ENCODE data around the gene ING4.

ING4 gene

DNA sequence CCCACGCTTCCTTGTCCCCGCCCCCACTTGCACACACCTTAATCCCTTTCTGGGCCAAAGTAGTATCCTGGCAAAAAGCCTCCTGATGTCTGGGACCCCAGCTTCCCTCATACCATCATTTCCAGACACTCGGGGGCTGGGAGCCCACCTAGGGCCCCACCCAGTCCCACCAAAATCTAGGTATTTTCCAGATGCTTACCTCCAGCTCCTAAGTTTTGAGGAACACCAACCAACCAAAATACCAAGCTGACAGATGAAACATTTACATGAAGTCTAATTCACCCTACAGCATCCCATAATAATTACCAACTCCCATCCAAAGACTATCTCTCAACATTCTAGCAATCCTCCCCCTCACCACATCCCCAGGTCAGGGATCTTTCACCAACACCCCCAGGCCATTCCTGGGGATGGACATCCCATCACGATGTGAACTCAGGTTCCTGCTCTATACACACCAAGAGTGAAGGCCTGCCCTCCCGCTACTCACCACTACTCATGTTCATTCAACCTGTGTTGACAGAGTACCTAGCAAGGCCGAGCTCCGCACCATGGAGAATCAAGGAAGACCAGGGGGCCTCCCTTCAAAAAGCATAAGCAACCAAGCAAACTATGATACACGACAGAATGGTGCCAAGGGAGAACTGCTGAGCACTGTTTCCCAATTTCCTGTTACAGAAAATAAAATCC, 54.2 kb downstream of the ING4 start:
- in situ Hi-C loops (cut with MboI; ENCODE audit: low sequenced_read_pairs), result no loop called here

- in situ Hi-C loops (cut with MboI; ENCODE audit: low sequenced_read_pairs), result no loop called here
Measured at GRCh38 chr12:6607751-6608591, 54.9 kb downstream of the ING4 start.

DNA sequence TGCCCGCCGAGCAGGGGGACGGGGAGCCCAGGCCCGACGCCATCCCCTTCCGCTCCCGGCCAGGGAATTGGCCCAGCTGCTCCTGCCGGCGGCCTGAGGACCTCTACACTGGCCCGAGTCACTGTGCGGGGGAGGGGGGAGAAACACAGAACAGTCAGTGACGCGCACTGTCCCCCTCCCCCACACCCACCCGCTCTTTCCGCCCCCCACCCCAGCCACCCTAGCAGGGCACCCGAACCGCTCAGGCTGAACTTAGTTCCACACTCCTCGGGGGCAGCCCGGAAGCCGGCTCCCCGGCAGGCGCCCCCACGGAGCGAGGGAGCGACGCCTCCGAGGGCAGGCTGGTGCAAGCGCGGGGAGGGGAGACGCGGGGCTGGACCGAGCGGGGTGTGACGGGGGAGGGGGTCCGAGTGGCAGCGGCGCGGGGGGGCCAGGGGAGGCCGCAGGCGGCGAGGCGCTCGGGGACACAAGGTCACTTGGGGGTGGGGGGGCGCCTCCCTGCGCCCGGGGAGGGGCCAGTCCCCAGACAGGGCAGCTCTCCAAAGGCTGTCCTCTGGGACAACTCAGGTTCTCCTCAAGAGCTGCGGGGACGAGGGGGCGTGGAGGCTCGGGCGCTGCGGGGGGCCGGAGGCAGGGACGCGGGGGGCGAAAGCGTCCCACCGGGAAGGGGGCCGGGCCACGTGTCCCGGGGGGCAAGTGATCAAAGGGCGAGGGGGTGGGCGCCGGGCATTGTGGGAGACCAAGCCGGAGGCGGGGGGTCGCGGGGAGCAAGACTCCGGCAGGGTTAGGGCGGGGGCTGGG, 56.4 kb downstream of the ING4 start:
- in situ Hi-C loops (cut with MboI; ENCODE audit: low sequenced_read_pairs), result no loop called here

- in situ Hi-C loops (cut with MboI; ENCODE audit: low sequenced_read_pairs), result no loop called here
Measured at GRCh38 chr12:6605421-6606330, 57.2 kb downstream of the ING4 start.

GRCh38 chr12:6604259-6605029, 58.5 kb downstream of the ING4 start:
- in situ Hi-C loops (cut with MboI; ENCODE audit: low sequenced_read_pairs), result no loop called here

GRCh38 chr12:6603095-6603567, 59.8 kb downstream of the ING4 start:
- in situ Hi-C loops (cut with MboI; ENCODE audit: low sequenced_read_pairs), result no loop called here

DNA sequence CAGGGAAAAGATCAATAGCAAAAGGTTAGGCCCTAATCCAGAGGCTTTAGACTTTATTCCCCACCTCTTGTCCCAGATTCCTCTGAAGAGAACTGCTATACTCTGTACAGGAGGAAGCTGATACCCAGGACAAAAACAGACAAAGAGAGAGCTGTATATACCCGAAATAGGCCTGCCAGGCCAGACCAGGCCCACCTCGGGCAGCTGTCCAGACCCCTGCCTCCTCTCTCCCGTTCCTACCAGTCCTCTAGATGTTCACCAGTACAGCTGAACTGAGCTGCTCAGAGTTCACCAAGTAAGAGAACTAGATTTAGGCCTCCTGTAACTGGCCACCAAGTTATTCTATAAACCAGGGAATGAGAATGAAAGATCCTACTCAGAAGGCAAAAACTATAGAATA, 60.4 kb downstream of the ING4 start:
- in situ Hi-C loops (cut with MboI; ENCODE audit: low sequenced_read_pairs), result no loop called here

Measured in HL-60/S4 treated with retinoic acid at 250 ng/mL for 4 days and 3 days (cell line).